Measurements from ENCODE around the gene SCG3.

DNA sequence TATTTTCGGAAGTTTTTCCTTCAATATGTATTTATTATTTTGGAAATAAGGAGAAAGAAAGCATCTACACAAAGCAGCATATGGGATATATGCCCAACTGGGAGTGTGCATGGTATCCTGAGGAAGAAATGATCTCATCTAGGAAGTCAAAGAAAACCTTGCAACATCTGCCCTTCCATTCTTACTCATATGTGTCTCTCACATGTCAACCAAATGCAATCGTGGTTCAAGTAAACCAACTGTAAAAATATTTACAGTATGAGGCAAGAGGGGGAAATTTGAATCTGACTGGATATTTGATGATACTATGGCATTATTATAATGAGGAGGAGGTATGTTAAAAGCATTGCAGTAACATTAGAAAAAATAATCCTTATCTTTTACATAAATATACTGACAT is 3.2 kb upstream of the SCG3 start:
- TF ChIP-seq, protein P1, sequence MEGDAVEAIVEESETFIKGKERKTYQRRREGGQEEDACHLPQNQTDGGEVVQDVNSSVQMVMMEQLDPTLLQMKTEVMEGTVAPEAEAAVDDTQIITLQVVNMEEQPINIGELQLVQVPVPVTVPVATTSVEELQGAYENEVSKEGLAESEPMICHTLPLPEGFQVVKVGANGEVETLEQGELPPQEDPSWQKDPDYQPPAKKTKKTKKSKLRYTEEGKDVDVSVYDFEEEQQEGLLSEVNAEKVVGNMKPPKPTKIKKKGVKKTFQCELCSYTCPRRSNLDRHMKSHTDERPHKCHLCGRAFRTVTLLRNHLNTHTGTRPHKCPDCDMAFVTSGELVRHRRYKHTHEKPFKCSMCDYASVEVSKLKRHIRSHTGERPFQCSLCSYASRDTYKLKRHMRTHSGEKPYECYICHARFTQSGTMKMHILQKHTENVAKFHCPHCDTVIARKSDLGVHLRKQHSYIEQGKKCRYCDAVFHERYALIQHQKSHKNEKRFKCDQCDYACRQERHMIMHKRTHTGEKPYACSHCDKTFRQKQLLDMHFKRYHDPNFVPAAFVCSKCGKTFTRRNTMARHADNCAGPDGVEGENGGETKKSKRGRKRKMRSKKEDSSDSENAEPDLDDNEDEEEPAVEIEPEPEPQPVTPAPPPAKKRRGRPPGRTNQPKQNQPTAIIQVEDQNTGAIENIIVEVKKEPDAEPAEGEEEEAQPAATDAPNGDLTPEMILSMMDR (optimal IDR thresholded peaks at IDR 0.05 in 1 of 3, IDR thresholded peaks at IDR 0.05 in 1 of 3, conservative IDR thresholded peaks at IDR 0.05 in 1 of 3; ENCODE audit: extremely low read depth in 1 of 3, insufficient read depth in 2 of 3, low read length in 3 of 3), result no peak
- no peak for TF ChIP-seq EZH2 (IDR thresholded peaks at IDR 0.05; ENCODE audit: low read length)
